Gastrocnemius medialis (tissue), 4 donors: Measurements from ENCODE around the gene PRKG1.

Experiments used
- POLR2A ChIP-seq, 2 donors: fragments of 450-650 bp; IDR thresholded peaks; one replicate each; pipeline ENCODE4 v1.6.1; 2017; ENCODE audit warnings: antibody characterized with exemption in 2 of 2, mild to moderate bottlenecking in 2 of 2, moderate library complexity in 2 of 2
- TF ChIP-seq, protein P1 (sequence below), 5 experiments: fragments of 450-650 bp in 3 of 5; fragments of 200-600 bp in 2 of 5; sonication (generic) in 2 of 5; IDR thresholded peaks in 4 of 5; conservative IDR thresholded peaks in 1 of 5; 1 replicate in 4 of 5; 2 replicates in 1 of 5; pipeline ENCODE4 v1.5.1; 2016 to 2019; ENCODE audit warnings: antibody characterized with exemption in 5 of 5, mild to moderate bottlenecking in 3 of 5, moderate library complexity in 3 of 5

GRCh38 chr10:52119507-52119906 lies 1045.2 kb downstream of the PRKG1 start:
- TF ChIP-seq, protein P1, sequence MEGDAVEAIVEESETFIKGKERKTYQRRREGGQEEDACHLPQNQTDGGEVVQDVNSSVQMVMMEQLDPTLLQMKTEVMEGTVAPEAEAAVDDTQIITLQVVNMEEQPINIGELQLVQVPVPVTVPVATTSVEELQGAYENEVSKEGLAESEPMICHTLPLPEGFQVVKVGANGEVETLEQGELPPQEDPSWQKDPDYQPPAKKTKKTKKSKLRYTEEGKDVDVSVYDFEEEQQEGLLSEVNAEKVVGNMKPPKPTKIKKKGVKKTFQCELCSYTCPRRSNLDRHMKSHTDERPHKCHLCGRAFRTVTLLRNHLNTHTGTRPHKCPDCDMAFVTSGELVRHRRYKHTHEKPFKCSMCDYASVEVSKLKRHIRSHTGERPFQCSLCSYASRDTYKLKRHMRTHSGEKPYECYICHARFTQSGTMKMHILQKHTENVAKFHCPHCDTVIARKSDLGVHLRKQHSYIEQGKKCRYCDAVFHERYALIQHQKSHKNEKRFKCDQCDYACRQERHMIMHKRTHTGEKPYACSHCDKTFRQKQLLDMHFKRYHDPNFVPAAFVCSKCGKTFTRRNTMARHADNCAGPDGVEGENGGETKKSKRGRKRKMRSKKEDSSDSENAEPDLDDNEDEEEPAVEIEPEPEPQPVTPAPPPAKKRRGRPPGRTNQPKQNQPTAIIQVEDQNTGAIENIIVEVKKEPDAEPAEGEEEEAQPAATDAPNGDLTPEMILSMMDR (IDR thresholded peaks at IDR 0.05 in 4 of 5, conservative IDR thresholded peaks at IDR 0.05 in 1 of 5): no peak
- TF ChIP-seq POLR2A (IDR thresholded peaks at IDR 0.05): no peak
